K562 (cell line): ENCODE results near the gene PDLIM7. TPM values are rescaled to one million over a fixed set of nuclear protein-coding genes. Genes with fewer than 3 reads are reported as not detected.

Experiments
- ATAC-seq: fragments of 200-7000 bp; cut with Tn5 transposase; 3 replicates; pipeline ENCODE4 v1.9.1; 2020; ENCODE audit warnings: moderate library complexity
- BruUV-seq: library from RNA; stranded (reverse); fragments of 400-500 nt; replicated peaks from 2 replicates; lab custom pipeline; 2021; lab: Mats Ljungman, UMichigan
- CTCF ChIA-PET: fragments of 300-600 bp; formaldehyde crosslinking; extraction: SDS; loops from one replicate; lab custom pipeline; 2021; ENCODE audit warnings: low intra/inter-chr PET ratio; lab: Yijun Ruan, JAX
- POLR2A ChIA-PET: fragments of 300-600, 350-650 bp; sonication (Branson Sonifier 250); formaldehyde crosslinking; extraction: SDS; loops from one replicate; lab custom pipeline; 2021; ENCODE audit warnings: antibody characterized with exemption, inconsistent platforms; lab: Yijun Ruan, JAX
- DNase-seq, 4 experiments: peaks; one replicate each; pipeline versions ENCODE4 v3.0.0 to v3.0.0-alpha.2; 2011 to 2018; ENCODE audit warnings: low spot score in 3 of 4, mixed read lengths in 3 of 4; ENCODE audit errors: extremely low read depth in 1 of 4
- FAIRE-seq: peaks from 2 replicates; lab custom pipeline; 2011; peaks lifted over from hg19 to GRCh38; lab: Jason Lieb, UNC
- H2AFZ ChIP-seq: 2 replicates; pipeline ENCODE4 v1.6.0; 2011; ENCODE audit warnings: low read depth, low read length, control low read depth, inconsistent platforms
- H3K27ac ChIP-seq: fragments of 200-600 bp; 3 replicates; pipeline ENCODE4 v1.8.0; 2011; ENCODE audit warnings: low read depth, mild to moderate bottlenecking, control low read depth, inconsistent platforms, low read length, moderate library complexity, mixed read lengths; ENCODE audit errors: extremely low read depth
- H3K27me3 ChIP-seq, 2 experiments: fragments of 300-600 bp in 1 of 2; 2 replicates in 1 of 2; 3 replicates in 1 of 2; pipeline versions ENCODE4 v1.6.0 to v1.8.0; 2011; ENCODE audit warnings: inconsistent platforms in 2 of 2, low read length in 2 of 2, mild to moderate bottlenecking in 1 of 2, mixed read lengths in 1 of 2, moderate library complexity in 1 of 2; ENCODE audit not compliant: control insufficient read depth in 2 of 2, insufficient read depth in 2 of 2
- H3K36me3 ChIP-seq: fragments of 300-600 bp; 3 replicates; pipeline ENCODE4 v1.8.0; 2011; ENCODE audit warnings: mild to moderate bottlenecking, low read length, inconsistent platforms; ENCODE audit not compliant: control insufficient read depth, insufficient read depth
- H3K4me1 ChIP-seq, 2 experiments: fragments of 200-600 bp in 1 of 2; replicated peaks in 1 of 2; 2 replicates in 1 of 2; 3 replicates in 1 of 2; pipeline versions ENCODE4 v1.5.1 to v1.8.0; 2011; ENCODE audit warnings: inconsistent platforms in 2 of 2, low read length in 2 of 2, mild to moderate bottlenecking in 1 of 2, mixed read lengths in 1 of 2, moderate library complexity in 1 of 2; ENCODE audit not compliant: control insufficient read depth in 2 of 2, insufficient read depth in 2 of 2
- H3K4me2 ChIP-seq: 2 replicates; pipeline ENCODE4 v1.6.1; 2011; ENCODE audit warnings: low read length, control low read depth, inconsistent platforms, mixed read lengths; ENCODE audit not compliant: insufficient read depth
- H3K4me3 ChIP-seq: fragments of 200-600 bp; sonication (generic), shearing (Covaris generic); 2 replicates; pipeline ENCODE4 v1.5.1; 2016; ENCODE audit warnings: control low read depth, inconsistent platforms
- H3K79me2 ChIP-seq: fragments of 200-600 bp; 3 replicates; pipeline ENCODE4 v1.8.0; 2011; ENCODE audit warnings: low read length, inconsistent platforms; ENCODE audit not compliant: control insufficient read depth, insufficient read depth
- H3K9ac ChIP-seq, 2 experiments: 2 replicates each; pipeline versions ENCODE4 v1.6.0 to v1.6.1; 2011; ENCODE audit warnings: low read depth in 2 of 2, low read length in 2 of 2, control low read depth in 1 of 2, inconsistent platforms in 1 of 2, mild to moderate bottlenecking in 1 of 2, mixed read lengths in 1 of 2; ENCODE audit not compliant: insufficient read depth in 1 of 2
- H3K9me1 ChIP-seq: one replicate; pipeline ENCODE4 v1.6.0; 2011; ENCODE audit warnings: inconsistent platforms, mild to moderate bottlenecking, low read length, moderate library complexity; ENCODE audit not compliant: control insufficient read depth, insufficient read depth
- H3K9me3 ChIP-seq: replicated peaks from 2 replicates; pipeline ENCODE4 v1.5.1; 2011; ENCODE audit warnings: low read depth, low read length, inconsistent platforms; ENCODE audit not compliant: control insufficient read depth, insufficient read depth
- H4K20me1 ChIP-seq: replicated peaks from 2 replicates; pipeline ENCODE4 v1.6.1; 2011; ENCODE audit warnings: low read length, inconsistent platforms, mixed read lengths; ENCODE audit not compliant: control insufficient read depth, insufficient read depth
- CBX2 ChIP-seq: fragments of 200-600 bp; sonication (generic); IDR thresholded peaks from one replicate; pipeline ENCODE4 v1.6.1; 2012; ENCODE audit warnings: mild to moderate bottlenecking, low read length, inconsistent platforms; ENCODE audit not compliant: insufficient read depth, poor library complexity, severe bottlenecking
- CHD7 ChIP-seq: fragments of 200-600 bp; sonication (generic); IDR thresholded peaks from one replicate; pipeline ENCODE4 v1.6.1; 2012; ENCODE audit warnings: mild to moderate bottlenecking, low read depth, low read length, inconsistent platforms
- EHMT2 ChIP-seq: fragments of 450-650 bp; IDR thresholded peaks from 2 replicates; pipeline ENCODE4 v1.6.1; 2018; ENCODE audit warnings: antibody characterized with exemption
- RBM15 ChIP-seq: fragments of 200-400 bp; formaldehyde crosslinking; IDR thresholded peaks from 2 replicates; pipeline ENCODE4 v1.6.1; 2018; ENCODE audit warnings: mild to moderate bottlenecking, low read length, moderate library complexity; ENCODE audit not compliant: insufficient read depth
- ZNF23 ChIP-seq: fragments of 250-450 bp; sonication (Bioruptor Pico); IDR thresholded peaks from 2 replicates; pipeline ENCODE4 v1.4.0; 2020; ENCODE audit warnings: mild to moderate bottlenecking
- ZNF24 ChIP-seq: fragments of 450-650 bp; IDR thresholded peaks from 2 replicates; pipeline ENCODE4 v1.6.1; 2016
- ZNF696 ChIP-seq: fragments of 250-450 bp; sonication (Bioruptor Pico); conservative IDR thresholded peaks from 2 replicates; pipeline ENCODE4 v1.4.0; 2020; ENCODE audit warnings: mild to moderate bottlenecking, moderate library complexity
- WGBS: fragments of 100-300 bp; shearing (Covaris generic); methylation state at CpG from one replicate; pipeline ENCODE4 v1.1.6; 2016; ENCODE audit warnings: low coverage, mixed read lengths; ENCODE audit not compliant: insufficient coverage; ENCODE audit errors: missing lambda C conversion rate; 5-methylcytosine and 5-hydroxymethylcytosine counted together
- in situ Hi-C: fragments of 300-500 bp; cut with MboI; formaldehyde crosslinking; loops from 4 replicates; pipeline ENCODE4 v1.15.0; 2018; ENCODE audit warnings: inconsistent platforms, mixed read lengths
- intact Hi-C: fragments of 100-400 bp; cut with micrococcal nuclease; formaldehyde crosslinking; loops from 2 replicates; pipeline ENCODE4 v1.14.2; 2022
- polyA plus RNA-seq, 8 experiments: library from polyadenylated mRNA; depleted of rRNA in 4 of 8; stranded (reverse) in 5 of 8; unstranded in 3 of 8; fragments of >200 nt; fragmentation: Nextera tagmentation in 2 of 8; fragmentation: Illumina TruSeq in 1 of 8; extraction: Ambion mirVana in 2 of 8; extraction: Trizol in 1 of 8; gene quantifications; 2 replicates each; pipeline versions ENCODE4 v1.2.1 to v1.2.3, GENCODE V29; 2011 to 2014; ENCODE audit warnings: inconsistent platforms in 1 of 8, missing spikeins in 1 of 8
- total RNA-seq, 7 experiments: library from RNA; depleted of rRNA in 6 of 7; stranded (reverse); fragments of >200 nt in 6 of 7; fragmentation: Illumina TruSeq in 2 of 7; extraction: Trizol in 2 of 7; gene quantifications; 2 replicates each; pipeline versions ENCODE4 v1.2.1 to v1.2.3, GENCODE V29; 2011 to 2021; ENCODE audit warnings: low replicate concordance in 1 of 7
- TF ChIP-seq, protein P1 (sequence below): fragments of 250-450 bp; sonication (Bioruptor Pico); IDR thresholded peaks from 2 replicates; pipeline ENCODE4 v1.5.0; 2021

Gene PDLIM7
- total and polyA plus RNA-seq, 9 of the 15 experiments (the other 6 are each of a cell fraction or from before 2014, with no cell fraction given): 2.1 to 124 (median 32.6) TPM

- intact Hi-C loops (no loop called here), in situ Hi-C loops (no loop called here)
- no peak overlapping the region for H3K4me3 ChIP-seq
- ChIA-PET CTCF (no interaction called here), POLR2A (interaction anchor here (1.6 kb wide), 1 partner anchor 9 kb away, joined by 6 read pairs; no protein-coding TSS in a partner anchor)
- no peak overlapping the region for H2AFZ ChIP-seq
- 0 out of 2 replicates have a peak, but pooled peaks cover 3% of the 10 kb centered on the region for H4K20me1 ChIP-seq
- no peaks in the 10 kb centered on the region for H3K9me1 ChIP-seq
- WGBS: 92% methylated on average over 9 of the region's 10 CpGs
- TF ChIP-seq ZNF24: no peak
- no peak for TF ChIP-seq ZNF23
- TF ChIP-seq ZNF696 (CRISPR knock-in tag): no peak
- no peak for TF ChIP-seq CBX2
- no peak for TF ChIP-seq RBM15
- no peak for TF ChIP-seq CHD7
- TF ChIP-seq, protein P1, sequence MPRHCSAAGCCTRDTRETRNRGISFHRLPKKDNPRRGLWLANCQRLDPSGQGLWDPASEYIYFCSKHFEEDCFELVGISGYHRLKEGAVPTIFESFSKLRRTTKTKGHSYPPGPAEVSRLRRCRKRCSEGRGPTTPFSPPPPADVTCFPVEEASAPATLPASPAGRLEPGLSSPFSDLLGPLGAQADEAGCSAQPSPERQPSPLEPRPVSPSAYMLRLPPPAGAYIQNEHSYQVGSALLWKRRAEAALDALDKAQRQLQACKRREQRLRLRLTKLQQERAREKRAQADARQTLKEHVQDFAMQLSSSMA (CRISPR knock-in tag): no peak
- TF ChIP-seq EHMT2: no peak
- no peak overlapping the region for H3K4me2 ChIP-seq
- H3K79me2 ChIP-seq: peaks cover 17% of the 10 kb centered on the region; the same call in 2 of the 3 replicates
- no peak overlapping the region for H3K27ac ChIP-seq
- FAIRE-seq (no peak), ATAC-seq (no peak), DNase-seq (no peak)
- H3K9ac ChIP-seq: no peak overlapping the region
- H3K27me3 ChIP-seq: no peaks in the 10 kb centered on the region
- no TSS peak for BruUV-seq
- no peaks in the 10 kb centered on the region for H3K9me3 ChIP-seq
- H3K4me1 ChIP-seq: no peaks in the 10 kb centered on the region
- peaks cover 91% of the 10 kb centered on the region; the same call in 2 of the 3 replicates for H3K36me3 ChIP-seq
Observed at GRCh38 chr5:177538876-177539275, 41.5 kb upstream of the PDLIM7 start.
